ENCODE data around the gene SRSF11. TPM values are rescaled to one million over a fixed set of nuclear protein-coding genes. Genes with fewer than 3 reads are reported as not detected.

SRSF11 gene
- total RNA-seq, 2 experiments from 2014 or later: 172 to 173 TPM

- Mint-ChIP-seq H3K9me3 (no peaks in the 10 kb centered on the region), H3K36me3 (ENCODE audit: low read depth) (peaks cover 3% of the 10 kb centered on the region), H3K27me3 (ENCODE audit: low read depth) (no peaks in the 10 kb centered on the region), H3K4me1 (ENCODE audit: low read depth) (no peaks in the 10 kb centered on the region), H3K27ac (no peak overlapping the region), H3K4me3 (no peak overlapping the region)
- CTCF ChIA-PET: no interaction called here
- DNase-seq: no peak
- intact Hi-C loops (cut with micrococcal nuclease): no loop called here
Observed at GRCh38 chr1:70286453-70286852, 65.3 kb downstream of the SRSF11 start.

- no peak for DNase-seq
- H3K4me3 Mint-ChIP-seq: no peak overlapping the region
- no peaks in the 10 kb centered on the region for H3K4me1 Mint-ChIP-seq (ENCODE audit: low read depth)
- peaks cover 6% of the 10 kb centered on the region for H3K36me3 Mint-ChIP-seq (ENCODE audit: low read depth)
- H3K27me3 Mint-ChIP-seq (ENCODE audit: low read depth): no peaks in the 10 kb centered on the region
- H3K9me3 Mint-ChIP-seq: no peaks in the 10 kb centered on the region
- intact Hi-C loops (cut with micrococcal nuclease): no loop called here
- no peak overlapping the region for H3K27ac Mint-ChIP-seq
- CTCF ChIA-PET: no interaction called here
Observed at GRCh38 chr1:70288166-70288565, 67.0 kb downstream of the SRSF11 start.

GRCh38 chr1:70290218-70290617, 69.0 kb downstream of the SRSF11 start:
- no peak overlapping the region for H3K4me3 Mint-ChIP-seq
- H3K27ac Mint-ChIP-seq: no peak overlapping the region
- intact Hi-C loops (cut with micrococcal nuclease): no loop called here
- CTCF ChIA-PET: no interaction called here
- H3K9me3 Mint-ChIP-seq: no peaks in the 10 kb centered on the region
- no peaks in the 10 kb centered on the region for H3K27me3 Mint-ChIP-seq (ENCODE audit: low read depth)
- DNase-seq: no peak
- H3K4me1 Mint-ChIP-seq (ENCODE audit: low read depth): no peaks in the 10 kb centered on the region
- H3K36me3 Mint-ChIP-seq (ENCODE audit: low read depth): peaks cover 8% of the 10 kb centered on the region

GRCh38 chr1:70293186-70293843, 72.1 kb downstream of the SRSF11 start:
- Mint-ChIP-seq H3K36me3 (ENCODE audit: low read depth) (peaks cover 12% of the 10 kb centered on the region), H3K9me3 (no peaks in the 10 kb centered on the region), H3K4me3 (no peak overlapping the region), H3K4me1 (ENCODE audit: low read depth) (no peaks in the 10 kb centered on the region), H3K27me3 (ENCODE audit: low read depth) (no peaks in the 10 kb centered on the region), H3K27ac (no peak overlapping the region)
- CTCF ChIA-PET: no interaction called here
- DNase-seq: no peak
- intact Hi-C loops (cut with micrococcal nuclease): no loop called here

- intact Hi-C loops (cut with micrococcal nuclease): no loop called here
- no peak for DNase-seq
- Mint-ChIP-seq H3K4me3 (no peak overlapping the region), H3K9me3 (no peaks in the 10 kb centered on the region), H3K27ac (no peak overlapping the region), H3K27me3 (ENCODE audit: low read depth) (no peaks in the 10 kb centered on the region), H3K4me1 (ENCODE audit: low read depth) (no peaks in the 10 kb centered on the region), H3K36me3 (ENCODE audit: low read depth) (peaks cover 21% of the 10 kb centered on the region)
- CTCF ChIA-PET: no interaction called here
Observed at GRCh38 chr1:70295749-70296148, 74.6 kb downstream of the SRSF11 start.

DNA sequence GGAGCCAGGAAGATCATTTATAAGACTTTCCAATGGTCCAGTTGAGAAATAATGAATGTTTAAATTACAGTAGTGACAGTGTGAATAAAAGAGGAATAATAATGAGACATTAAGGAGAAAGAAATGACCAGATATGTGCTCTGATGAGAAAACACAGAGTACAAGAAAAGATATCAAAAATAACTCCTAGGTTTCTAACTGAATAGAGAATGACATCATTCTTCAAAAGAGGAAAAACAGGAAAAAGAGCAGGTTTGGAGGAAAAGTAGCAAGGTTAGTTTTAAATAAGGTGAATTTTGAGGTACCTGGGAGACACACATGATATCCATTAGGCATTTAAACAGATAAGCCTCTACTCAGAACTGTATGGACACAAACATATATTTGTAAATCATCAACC, 78.3 kb downstream of the SRSF11 start:
- intact Hi-C loops (cut with micrococcal nuclease): no loop called here
- Mint-ChIP-seq H3K9me3 (no peaks in the 10 kb centered on the region), H3K27me3 (ENCODE audit: low read depth) (no peaks in the 10 kb centered on the region), H3K4me3 (no peak overlapping the region), H3K36me3 (ENCODE audit: low read depth) (peaks cover 17% of the 10 kb centered on the region), H3K27ac (no peak overlapping the region), H3K4me1 (ENCODE audit: low read depth) (no peaks in the 10 kb centered on the region)
- CTCF ChIA-PET: no interaction called here
- no peak for DNase-seq

Other genes starting within 250 kb of the SRSF11 start
- 10 to 100 TPM; 20.4 to 20.5 TPM for gene LRRC40, start 15.8 kb upstream of the SRSF11 start, total RNA-seq
- 10 to 100 TPM in 1 of 2 experiments, 1 to 10 TPM in 1; 9.2 to 10.3 TPM for gene ANKRD13C, start 133.3 kb downstream of the SRSF11 start, total RNA-seq
- 10 to 100 TPM; 30.3 to 36.1 TPM for gene CTH, start 189.9 kb downstream of the SRSF11 start, total RNA-seq

Measured in activated naive CD4-positive, alpha-beta T cell treated with anti-CD3 and anti-CD28 coated beads for 36 hours (primary cell).